DMS53 (cell line): Measurements from ENCODE around the gene KIF1B.

ENCODE experiments used
- DNase-seq: peaks from one replicate; lab custom pipeline; 2025; lab: John Stamatoyannopoulos, UW

The KIF1B gene

GRCh38 chr1:10280439-10281350 is 70.3 kb downstream of the KIF1B start:
- no peak for DNase-seq

- DNase-seq, result no peak
Observed at GRCh38 chr1:10283318-10283984, 73.1 kb downstream of the KIF1B start.

- no peak for DNase-seq
Observed at GRCh38 chr1:10286244-10286643, 75.9 kb downstream of the KIF1B start.

GRCh38 chr1:10287023-10287645 is 76.8 kb downstream of the KIF1B start:
- DNase-seq, result no peak

- no peak for DNase-seq
Observed at GRCh38 chr1:10288029-10288615, 77.8 kb downstream of the KIF1B start.

GRCh38 chr1:10291705-10292104 is 81.3 kb downstream of the KIF1B start:
- no peak for DNase-seq

- DNase-seq, result no peak
Observed at GRCh38 chr1:10292188-10292587, 81.8 kb downstream of the KIF1B start.

GRCh38 chr1:10295481-10296085 is 85.2 kb downstream of the KIF1B start:
- no peak for DNase-seq

- no peak for DNase-seq
Observed at GRCh38 chr1:10299151-10299550, 88.8 kb downstream of the KIF1B start.

GRCh38 chr1:10302416-10302815 is 92.0 kb downstream of the KIF1B start:
- no peak for DNase-seq

GRCh38 chr1:10304295-10304694 is 93.9 kb downstream of the KIF1B start:
- no peak for DNase-seq

- DNase-seq, result no peak
Observed at GRCh38 chr1:10306435-10306834, 96.1 kb downstream of the KIF1B start.

GRCh38 chr1:10308001-10308400 is 97.6 kb downstream of the KIF1B start:
- DNase-seq, result no peak

- no peak for DNase-seq
Observed at GRCh38 chr1:10309243-10310011, 99.1 kb downstream of the KIF1B start.

- no peak for DNase-seq
Observed at GRCh38 chr1:10316752-10317151, 106.4 kb downstream of the KIF1B start.

- no peak for DNase-seq
Observed at GRCh38 chr1:10319750-10320149, 109.4 kb downstream of the KIF1B start.

- DNase-seq, result no peak
Observed at GRCh38 chr1:10320336-10320735, 110.0 kb downstream of the KIF1B start.

GRCh38 chr1:10322821-10323220 is 112.5 kb downstream of the KIF1B start:
- DNase-seq, result no peak

- no peak for DNase-seq
Observed at GRCh38 chr1:10324627-10325026, 114.3 kb downstream of the KIF1B start.

GRCh38 chr1:10325521-10325920 is 115.2 kb downstream of the KIF1B start:
- DNase-seq, result no peak

GRCh38 chr1:10326251-10326650 is 115.9 kb downstream of the KIF1B start:
- DNase-seq, result no peak
